Astrocyte (in vitro differentiated cells and primary cell): ENCODE data around the gene PROSER2. TPM values are rescaled to one million over a fixed set of nuclear protein-coding genes. Genes with fewer than 3 reads are reported as not detected.

Experiments used
- DNase-seq: peaks from one replicate; pipeline ENCODE4 v3.0.0-alpha.2; 2010; ENCODE audit warnings: low read depth
- FAIRE-seq: peaks from 2 replicates; lab custom pipeline; 2011; peaks lifted over from hg19 to GRCh38; lab: Jason Lieb, UNC
- H2AFZ ChIP-seq: 2 replicates; pipeline ENCODE4 v1.6.0; 2012; ENCODE audit warnings: low read depth, low read length, inconsistent platforms
- H3K27ac ChIP-seq: 2 replicates; pipeline ENCODE4 v1.5.1; 2011; ENCODE audit warnings: low read depth, low read length, inconsistent platforms
- H3K27me3 ChIP-seq: 2 replicates; pipeline ENCODE4 v1.6.0; 2011; ENCODE audit warnings: low read length, inconsistent platforms; ENCODE audit not compliant: insufficient read depth
- H3K36me3 ChIP-seq: 2 replicates; pipeline ENCODE4 v1.5.1; 2011; ENCODE audit warnings: low read length, inconsistent platforms; ENCODE audit not compliant: insufficient read depth
- H3K4me1 ChIP-seq: 2 replicates; pipeline ENCODE4 v1.5.1; 2011; ENCODE audit warnings: low read length, inconsistent platforms; ENCODE audit not compliant: insufficient read depth
- H3K4me2 ChIP-seq: 2 replicates; pipeline ENCODE4 v1.6.0; 2012; ENCODE audit warnings: low read length, inconsistent platforms
- H3K4me3 ChIP-seq: 2 replicates; pipeline ENCODE4 v1.5.1; 2011; ENCODE audit warnings: low read depth, mild to moderate bottlenecking, low read length, inconsistent platforms; ENCODE audit not compliant: insufficient read depth
- H3K79me2 ChIP-seq: 2 replicates; pipeline ENCODE4 v1.6.0; 2012; ENCODE audit warnings: mild to moderate bottlenecking, low read length, inconsistent platforms; ENCODE audit not compliant: insufficient read depth
- H3K9ac ChIP-seq: 2 replicates; pipeline ENCODE4 v1.6.0; 2012; ENCODE audit warnings: mild to moderate bottlenecking, low read length, inconsistent platforms
- H3K9me3 ChIP-seq: 2 replicates; pipeline ENCODE4 v1.5.1; 2012; ENCODE audit warnings: low read depth, mild to moderate bottlenecking, low read length, inconsistent platforms; ENCODE audit not compliant: insufficient read depth
- H4K20me1 ChIP-seq: 2 replicates; pipeline ENCODE4 v1.6.0; 2012; ENCODE audit warnings: low read length, inconsistent platforms; ENCODE audit not compliant: insufficient read depth
- H3K27ac Mint-ChIP-seq: one replicate; pipeline ENCODE4 v1.8.0; 2021; ENCODE audit warnings: mild to moderate bottlenecking, mixed read lengths; ENCODE audit not compliant: unreplicated experiment
- H3K27me3 Mint-ChIP-seq: one replicate; pipeline ENCODE4 v1.8.0; 2021; ENCODE audit warnings: low read depth, mixed read lengths; ENCODE audit not compliant: unreplicated experiment
- H3K36me3 Mint-ChIP-seq: one replicate; pipeline ENCODE4 v1.8.0; 2021; ENCODE audit warnings: low read depth, mixed read lengths; ENCODE audit not compliant: unreplicated experiment
- H3K4me1 Mint-ChIP-seq: one replicate; pipeline ENCODE4 v1.8.0; 2021; ENCODE audit warnings: low read depth, mixed read lengths; ENCODE audit not compliant: unreplicated experiment
- H3K4me3 Mint-ChIP-seq: one replicate; pipeline ENCODE4 v1.8.0; 2021; ENCODE audit warnings: mild to moderate bottlenecking, moderate library complexity, mixed read lengths; ENCODE audit not compliant: unreplicated experiment
- H3K9me3 Mint-ChIP-seq: one replicate; pipeline ENCODE4 v1.8.0; 2021; ENCODE audit warnings: mild to moderate bottlenecking, mixed read lengths; ENCODE audit not compliant: unreplicated experiment
- EZH2 ChIP-seq: IDR thresholded peaks from 2 replicates; pipeline ENCODE4 v1.6.1; 2012; ENCODE audit warnings: mild to moderate bottlenecking, low read length, inconsistent platforms; ENCODE audit not compliant: insufficient read depth
- total RNA-seq: library from RNA; stranded (reverse); gene quantifications from 2 replicates; pipeline ENCODE4 v1.2.1, GENCODE V29; 2021
- TF ChIP-seq, protein P1 (sequence below): IDR thresholded peaks from 2 replicates; pipeline ENCODE4 v1.5.1; 2011; ENCODE audit warnings: low read depth, mild to moderate bottlenecking, inconsistent platforms, low read length, moderate library complexity; ENCODE audit not compliant: insufficient read depth

Gene PROSER2
- total RNA-seq, 1 donor from 2014 or later: 12.1 TPM

DNA sequence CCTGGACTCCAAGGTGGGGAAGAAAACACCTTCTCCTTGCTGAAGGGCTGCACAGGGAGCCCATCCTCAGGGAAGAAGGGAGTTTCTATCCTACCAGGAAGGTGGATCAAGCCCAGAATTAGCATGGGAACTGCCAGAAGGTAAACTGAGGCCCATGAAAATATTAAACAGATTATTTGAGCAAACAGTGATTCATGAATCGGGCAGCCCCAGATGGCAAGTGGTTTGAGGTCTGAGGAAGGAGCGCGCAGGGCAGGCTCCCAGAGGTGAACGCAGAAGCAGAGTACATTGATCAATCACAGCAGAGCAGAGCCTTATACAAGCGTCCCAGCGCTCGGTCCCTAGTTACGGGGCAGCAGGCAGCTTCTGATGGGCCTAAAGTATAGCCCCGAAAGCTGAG lies 35.8 kb upstream of the PROSER2 start:
- H3K27ac ChIP-seq: no peak overlapping the region
- Mint-ChIP-seq H3K27ac (no peak overlapping the region), H3K36me3 (no peaks in the 10 kb centered on the region), H3K9me3 (no peaks in the 10 kb centered on the region), H3K4me1 (no peaks in the 10 kb centered on the region), H3K4me3 (no peak overlapping the region), H3K27me3 (peaks cover 37% of the 10 kb centered on the region)
- H3K27me3 ChIP-seq: no peaks in the 10 kb centered on the region
- TF ChIP-seq, protein P1, sequence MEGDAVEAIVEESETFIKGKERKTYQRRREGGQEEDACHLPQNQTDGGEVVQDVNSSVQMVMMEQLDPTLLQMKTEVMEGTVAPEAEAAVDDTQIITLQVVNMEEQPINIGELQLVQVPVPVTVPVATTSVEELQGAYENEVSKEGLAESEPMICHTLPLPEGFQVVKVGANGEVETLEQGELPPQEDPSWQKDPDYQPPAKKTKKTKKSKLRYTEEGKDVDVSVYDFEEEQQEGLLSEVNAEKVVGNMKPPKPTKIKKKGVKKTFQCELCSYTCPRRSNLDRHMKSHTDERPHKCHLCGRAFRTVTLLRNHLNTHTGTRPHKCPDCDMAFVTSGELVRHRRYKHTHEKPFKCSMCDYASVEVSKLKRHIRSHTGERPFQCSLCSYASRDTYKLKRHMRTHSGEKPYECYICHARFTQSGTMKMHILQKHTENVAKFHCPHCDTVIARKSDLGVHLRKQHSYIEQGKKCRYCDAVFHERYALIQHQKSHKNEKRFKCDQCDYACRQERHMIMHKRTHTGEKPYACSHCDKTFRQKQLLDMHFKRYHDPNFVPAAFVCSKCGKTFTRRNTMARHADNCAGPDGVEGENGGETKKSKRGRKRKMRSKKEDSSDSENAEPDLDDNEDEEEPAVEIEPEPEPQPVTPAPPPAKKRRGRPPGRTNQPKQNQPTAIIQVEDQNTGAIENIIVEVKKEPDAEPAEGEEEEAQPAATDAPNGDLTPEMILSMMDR: no peak
- no peak for TF ChIP-seq EZH2
- no peak overlapping the region for H3K4me2 ChIP-seq
- H4K20me1 ChIP-seq: no peaks in the 10 kb centered on the region
- no peaks in the 10 kb centered on the region for H3K36me3 ChIP-seq
- DNase-seq (no peak), FAIRE-seq (no peak)
- H3K9me3 ChIP-seq: no peaks in the 10 kb centered on the region
- H3K4me3 ChIP-seq: no peak overlapping the region
- no peaks in the 10 kb centered on the region for H3K4me1 ChIP-seq
- H3K79me2 ChIP-seq: no peaks in the 10 kb centered on the region
- H3K9ac ChIP-seq: no peak overlapping the region
- no peak overlapping the region for H2AFZ ChIP-seq

DNA sequence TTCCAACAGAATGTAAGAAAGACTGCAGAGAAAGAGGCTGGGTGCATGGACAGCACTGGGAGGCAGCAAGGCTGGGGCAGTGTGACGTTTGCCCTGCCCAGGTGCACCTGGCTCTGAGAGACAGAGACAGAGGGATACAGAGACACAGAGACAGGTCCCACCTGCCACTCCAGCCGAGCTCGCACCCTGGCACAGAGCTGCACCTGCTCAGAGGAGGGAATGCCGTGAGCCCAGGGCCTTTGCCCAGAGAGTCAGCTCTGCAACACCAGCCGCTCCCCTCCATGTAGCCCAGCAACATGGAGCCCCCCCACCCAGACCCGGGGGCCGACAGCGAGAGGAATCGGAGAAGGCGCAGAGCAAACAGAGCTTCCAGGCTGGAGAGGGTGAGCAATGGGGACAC lies 35.3 kb upstream of the PROSER2 start:
- no peak for TF ChIP-seq EZH2
- TF ChIP-seq, protein P1: no peak
- no peaks in the 10 kb centered on the region for H3K4me1 Mint-ChIP-seq
- no peak overlapping the region for H3K9ac ChIP-seq
- H2AFZ ChIP-seq: no peak overlapping the region
- H3K27me3 ChIP-seq: no peaks in the 10 kb centered on the region
- H3K4me2 ChIP-seq: no peak overlapping the region
- no peaks in the 10 kb centered on the region for H3K4me1 ChIP-seq
- H3K4me3 ChIP-seq: no peak overlapping the region
- H3K27me3 Mint-ChIP-seq: peaks cover 37% of the 10 kb centered on the region
- H3K79me2 ChIP-seq: no peaks in the 10 kb centered on the region
- no peaks in the 10 kb centered on the region for H3K36me3 Mint-ChIP-seq
- H3K9me3 Mint-ChIP-seq: no peaks in the 10 kb centered on the region
- no peak overlapping the region for H3K4me3 Mint-ChIP-seq
- DNase-seq (no peak), FAIRE-seq (no peak)
- no peaks in the 10 kb centered on the region for H3K9me3 ChIP-seq
- H3K36me3 ChIP-seq: no peaks in the 10 kb centered on the region
- H3K27ac Mint-ChIP-seq: no peak overlapping the region
- no peak overlapping the region for H3K27ac ChIP-seq
- no peaks in the 10 kb centered on the region for H4K20me1 ChIP-seq

DNA sequence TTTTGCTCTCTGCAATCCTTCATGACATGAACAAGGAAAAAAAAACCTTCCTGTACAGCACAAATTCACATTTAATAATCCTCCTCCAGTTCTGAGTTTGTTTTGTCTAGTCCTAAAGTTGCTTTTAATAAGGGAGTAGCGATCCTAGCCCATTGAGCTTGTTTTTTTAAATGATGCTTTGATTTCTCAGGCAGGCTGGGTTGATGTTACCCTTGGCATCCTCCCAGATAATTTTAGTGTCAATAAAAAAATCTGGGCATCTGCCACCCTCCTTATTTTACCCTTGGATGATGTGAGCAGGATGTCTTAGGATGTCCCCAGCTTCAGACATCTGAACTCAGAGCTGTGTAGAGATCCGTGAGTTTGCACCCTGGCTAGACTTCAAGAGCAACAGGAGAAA lies 33.9 kb upstream of the PROSER2 start:
- TF ChIP-seq, protein P1: no peak
- TF ChIP-seq EZH2: no peak
- Histone ChIP-seq H3K27me3 (no peaks in the 10 kb centered on the region), H3K9me3 (no peaks in the 10 kb centered on the region), H3K4me2 (no peak overlapping the region), H3K9ac (no peak overlapping the region), H3K36me3 (no peaks in the 10 kb centered on the region), H3K27ac (no peak overlapping the region), H2AFZ (no peak overlapping the region), H3K4me1 (peaks cover 9% of the 10 kb centered on the region), H3K79me2 (no peaks in the 10 kb centered on the region), H4K20me1 (no peaks in the 10 kb centered on the region), H3K4me3 (no peak overlapping the region)
- peaks cover 37% of the 10 kb centered on the region for H3K27me3 Mint-ChIP-seq
- no peaks in the 10 kb centered on the region for H3K36me3 Mint-ChIP-seq
- H3K27ac Mint-ChIP-seq: no peak overlapping the region
- H3K4me1 Mint-ChIP-seq: peaks cover 11% of the 10 kb centered on the region
- H3K4me3 Mint-ChIP-seq: no peak overlapping the region
- DNase-seq (no peak), FAIRE-seq (no peak)
- no peaks in the 10 kb centered on the region for H3K9me3 Mint-ChIP-seq
